ENCODE measurements around the gene OR4M1.

DNA sequence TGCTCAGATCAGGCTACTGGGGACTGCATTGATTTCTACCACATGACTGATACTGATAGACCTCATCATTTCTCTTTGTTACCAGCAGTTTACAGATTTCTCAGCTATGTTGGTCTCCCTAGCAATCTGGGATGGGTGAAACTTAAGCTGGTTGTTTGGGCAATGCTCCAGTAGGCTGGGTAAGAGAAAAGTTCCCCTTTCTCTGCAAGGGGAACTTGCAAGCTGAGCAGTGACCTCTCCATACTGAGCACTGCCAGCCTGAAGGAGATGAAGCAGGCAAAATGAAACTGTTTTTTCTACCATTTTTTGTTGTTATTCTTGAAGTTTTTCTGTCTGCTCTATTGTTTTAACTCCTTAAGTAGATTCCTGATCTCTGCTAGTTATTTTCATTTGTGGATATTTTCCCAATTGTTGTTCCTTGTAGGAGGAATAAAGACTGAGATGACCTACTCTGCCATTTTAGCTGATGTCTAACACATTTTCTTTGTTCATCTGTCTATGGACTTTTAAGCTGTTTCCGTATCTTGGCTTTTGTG lies 1.3 kb upstream of the OR4M1 start:
- TF ChIP-seq, protein P1, sequence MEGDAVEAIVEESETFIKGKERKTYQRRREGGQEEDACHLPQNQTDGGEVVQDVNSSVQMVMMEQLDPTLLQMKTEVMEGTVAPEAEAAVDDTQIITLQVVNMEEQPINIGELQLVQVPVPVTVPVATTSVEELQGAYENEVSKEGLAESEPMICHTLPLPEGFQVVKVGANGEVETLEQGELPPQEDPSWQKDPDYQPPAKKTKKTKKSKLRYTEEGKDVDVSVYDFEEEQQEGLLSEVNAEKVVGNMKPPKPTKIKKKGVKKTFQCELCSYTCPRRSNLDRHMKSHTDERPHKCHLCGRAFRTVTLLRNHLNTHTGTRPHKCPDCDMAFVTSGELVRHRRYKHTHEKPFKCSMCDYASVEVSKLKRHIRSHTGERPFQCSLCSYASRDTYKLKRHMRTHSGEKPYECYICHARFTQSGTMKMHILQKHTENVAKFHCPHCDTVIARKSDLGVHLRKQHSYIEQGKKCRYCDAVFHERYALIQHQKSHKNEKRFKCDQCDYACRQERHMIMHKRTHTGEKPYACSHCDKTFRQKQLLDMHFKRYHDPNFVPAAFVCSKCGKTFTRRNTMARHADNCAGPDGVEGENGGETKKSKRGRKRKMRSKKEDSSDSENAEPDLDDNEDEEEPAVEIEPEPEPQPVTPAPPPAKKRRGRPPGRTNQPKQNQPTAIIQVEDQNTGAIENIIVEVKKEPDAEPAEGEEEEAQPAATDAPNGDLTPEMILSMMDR (conservative IDR thresholded peaks at IDR 0.05 in 1 of 2, IDR thresholded peaks at IDR 0.05 in 1 of 2; ENCODE audit: low read depth in 1 of 2, low read length in 2 of 2) = no peak
- TF ChIP-seq EZH2 (IDR thresholded peaks at IDR 0.05; ENCODE audit: low read length, missing control alignments) = no peak

All from fibroblast of lung (primary cell).